ENCODE data around the gene ZNF674.
"Not testable (repeated sequence)": the region's sequence is repeated elsewhere in the genome, so short reads cannot be mapped to it uniquely, and the experiment has no call there.

Gene ZNF674

GRCh38 chrX:46460801-46461659 lies 84.2 kb downstream of the ZNF674 start:
- DNase-seq, result not testable (repeated sequence)

GRCh38 chrX:46459603-46460002 lies 85.6 kb downstream of the ZNF674 start:
- no peak for DNase-seq

- no peak for DNase-seq
Measured at GRCh38 chrX:46456125-46456922, 88.9 kb downstream of the ZNF674 start.

All from activated effector memory CD4-positive, alpha-beta T cell treated with Interleukin-2 at 50 U/mL for 16 hours (primary cell).